HUES48 (cell line): ENCODE results near the gene RAB31.

Experiments used
- H3K27ac ChIP-seq: one replicate; pipeline ENCODE4 v1.7.0; 2013; ENCODE audit warnings: low read depth, low read length, inconsistent platforms
- H3K27me3 ChIP-seq: 2 replicates; pipeline ENCODE4 v1.6.1; 2013; ENCODE audit warnings: mild to moderate bottlenecking, low read length; ENCODE audit not compliant: control insufficient read depth, insufficient read depth
- H3K36me3 ChIP-seq: 2 replicates; pipeline ENCODE4 v1.6.1; 2013; ENCODE audit warnings: low read length; ENCODE audit not compliant: control insufficient read depth, insufficient read depth
- H3K4me1 ChIP-seq: 2 replicates; pipeline ENCODE4 v1.6.1; 2013; ENCODE audit warnings: mild to moderate bottlenecking, low read length; ENCODE audit not compliant: control insufficient read depth, insufficient read depth
- H3K4me3 ChIP-seq: 2 replicates; pipeline ENCODE4 v1.5.1; 2013; ENCODE audit warnings: mild to moderate bottlenecking, low read depth, low read length
- H3K9ac ChIP-seq: 2 replicates; pipeline ENCODE4 v1.6.1; 2013; ENCODE audit warnings: mild to moderate bottlenecking, low read depth, low read length, moderate library complexity
- H3K9me3 ChIP-seq: 2 replicates; pipeline ENCODE4 v1.6.1; 2013; ENCODE audit warnings: low read length; ENCODE audit not compliant: control insufficient read depth, insufficient read depth

The RAB31 gene

DNA sequence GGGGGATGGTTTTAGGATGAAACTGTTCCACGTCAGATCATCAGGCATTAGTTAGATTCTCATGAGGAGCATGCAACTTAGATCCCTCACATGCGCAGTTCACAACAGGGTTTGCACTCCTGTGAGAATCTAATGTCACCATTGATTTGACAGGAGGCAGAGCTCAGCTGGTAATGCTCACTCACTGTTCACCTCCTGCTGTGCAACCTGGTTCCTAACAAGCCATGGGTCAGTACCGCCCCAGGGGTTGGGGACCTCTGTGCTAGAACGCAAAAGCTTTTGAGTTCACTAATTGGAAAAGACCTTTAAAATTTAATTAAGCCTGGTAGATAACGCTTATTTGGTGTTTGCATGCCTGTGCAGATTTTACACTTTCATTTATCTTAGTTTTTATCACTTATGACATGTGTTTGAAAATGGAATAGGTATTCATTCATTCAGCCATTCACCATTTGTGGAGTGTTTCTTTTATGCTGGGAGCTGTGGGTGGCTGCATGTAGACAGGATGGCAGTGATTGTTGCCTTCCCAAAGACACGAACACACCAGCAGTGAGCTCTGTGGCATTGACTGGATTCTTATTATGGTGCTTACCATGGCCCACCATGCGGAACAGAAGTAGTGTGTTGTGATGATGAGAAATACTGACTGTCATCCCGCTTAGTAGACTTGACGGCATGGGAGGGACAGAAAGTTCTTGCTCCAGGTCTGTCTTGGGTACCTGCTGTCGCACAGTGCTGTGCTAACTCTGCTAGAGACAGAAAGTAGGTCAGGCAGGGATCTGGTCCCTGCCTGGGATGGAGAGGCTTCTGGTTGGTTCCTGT, 6.4 kb downstream of the RAB31 start:
- peaks cover 16% of the 10 kb centered on the region for H3K27me3 ChIP-seq
- no peak overlapping the region for H3K4me3 ChIP-seq
- H3K9ac ChIP-seq: no peak overlapping the region
- H3K4me1 ChIP-seq: peaks cover 14% of the 10 kb centered on the region
- no peaks in the 10 kb centered on the region for H3K9me3 ChIP-seq
- no peaks in the 10 kb centered on the region for H3K36me3 ChIP-seq
- H3K27ac ChIP-seq: no peak overlapping the region

DNA sequence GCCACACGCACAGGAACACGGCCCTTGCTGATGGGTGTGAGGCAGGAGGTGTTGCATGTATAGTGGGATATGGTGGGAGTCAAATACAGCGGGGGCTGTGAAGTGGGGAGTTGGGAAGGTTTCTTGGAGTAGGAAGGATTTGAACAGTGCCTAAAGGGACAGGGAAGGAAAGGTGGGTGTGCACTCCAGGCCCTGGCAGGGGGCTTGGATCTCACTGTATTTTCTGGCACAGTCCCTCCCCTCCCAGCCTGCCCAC, 6.9 kb downstream of the RAB31 start:
- Histone ChIP-seq H3K27ac (no peak overlapping the region), H3K4me1 (peaks cover 10% of the 10 kb centered on the region; the same call in 1 of the 2 replicates), H3K4me3 (no peak overlapping the region), H3K9me3 (no peaks in the 10 kb centered on the region), H3K27me3 (peaks cover 10% of the 10 kb centered on the region), H3K36me3 (no peaks in the 10 kb centered on the region), H3K9ac (no peak overlapping the region)

DNA sequence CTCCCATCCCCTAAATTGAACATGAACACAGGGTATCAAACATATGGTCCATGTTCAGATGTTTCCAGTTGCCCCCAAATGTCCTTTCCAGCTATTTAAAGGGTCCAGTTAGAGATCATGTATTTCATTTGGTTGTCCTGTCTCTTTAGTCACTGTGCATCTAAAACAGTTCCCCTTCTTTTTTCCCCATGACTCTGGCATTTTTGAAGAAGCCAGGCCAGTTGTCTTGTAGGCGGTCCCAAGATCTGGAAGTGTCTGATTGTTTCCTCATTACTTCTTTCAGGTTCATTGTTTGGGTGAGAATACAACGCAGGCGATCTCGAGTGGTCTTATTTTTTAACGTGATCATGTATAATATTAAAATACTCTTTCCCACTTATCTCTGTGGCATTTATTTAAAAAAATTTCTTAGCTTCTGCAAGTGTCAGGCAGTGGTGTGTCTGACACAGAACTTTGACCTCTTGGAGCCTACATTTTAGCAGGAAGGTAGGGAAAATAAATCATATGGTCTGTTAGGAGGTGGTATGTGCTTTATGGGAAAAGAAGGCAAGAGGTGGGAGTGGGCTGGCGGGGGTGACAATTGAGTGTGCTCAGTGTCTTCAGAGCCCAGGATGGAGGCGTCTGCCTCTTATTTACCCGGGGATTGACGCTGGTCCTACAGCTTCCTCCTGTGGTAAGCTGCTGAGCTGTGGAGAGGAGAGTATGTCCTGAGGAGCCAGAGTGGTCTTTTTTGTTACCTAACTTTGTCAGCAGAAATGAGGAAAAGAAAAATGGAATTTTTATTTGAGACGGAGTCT, 8.1 kb downstream of the RAB31 start:
- no peak overlapping the region for H3K4me3 ChIP-seq
- H3K9ac ChIP-seq: no peak overlapping the region
- no peaks in the 10 kb centered on the region for H3K36me3 ChIP-seq
- H3K27me3 ChIP-seq: peaks cover 4% of the 10 kb centered on the region; the same call in 1 of the 2 replicates
- no peaks in the 10 kb centered on the region for H3K9me3 ChIP-seq
- H3K27ac ChIP-seq: no peak overlapping the region
- peaks cover 10% of the 10 kb centered on the region; the same call in 1 of the 2 replicates for H3K4me1 ChIP-seq

DNA sequence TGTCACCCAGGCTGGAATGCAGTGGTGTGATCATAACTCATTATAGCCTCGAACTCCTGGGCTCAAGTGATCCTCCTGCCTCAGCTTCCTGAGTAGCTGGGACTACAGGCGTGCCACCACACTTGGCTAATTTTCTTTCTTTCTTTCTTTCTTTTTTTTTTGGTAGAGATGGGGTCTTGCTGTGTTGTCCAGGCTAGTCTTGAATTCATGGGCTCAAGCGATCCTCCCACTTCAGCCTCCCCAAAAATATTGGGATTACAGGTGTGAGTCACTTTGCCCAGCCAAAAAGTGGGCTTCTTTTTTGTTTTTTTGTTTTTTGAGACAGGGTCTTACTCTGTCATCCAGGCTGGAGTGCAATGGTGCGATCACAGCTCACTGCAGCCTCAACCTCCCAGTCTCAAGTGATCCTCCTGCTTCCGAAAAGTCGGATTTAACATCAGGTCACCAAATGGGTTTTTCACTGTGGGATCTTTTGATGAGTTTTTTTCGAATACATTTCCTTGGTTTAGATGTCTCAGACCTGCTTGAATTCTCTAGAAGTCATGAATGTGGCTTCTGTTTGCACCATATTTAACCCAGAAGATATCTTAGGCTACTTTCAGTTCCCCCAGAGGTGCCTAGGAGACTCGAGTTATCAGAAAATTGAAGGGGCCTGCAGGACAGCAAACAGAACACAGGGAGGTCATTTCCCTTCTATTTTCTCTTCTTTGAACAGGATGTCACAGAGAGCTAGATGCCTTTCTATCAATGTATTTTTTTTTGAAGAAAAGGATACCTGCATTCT, 8.9 kb downstream of the RAB31 start:
- no peaks in the 10 kb centered on the region for H3K9me3 ChIP-seq
- peaks cover 4% of the 10 kb centered on the region; the same call in 1 of the 2 replicates for H3K27me3 ChIP-seq
- H3K36me3 ChIP-seq: no peaks in the 10 kb centered on the region
- no peak overlapping the region for H3K27ac ChIP-seq
- H3K9ac ChIP-seq: no peak overlapping the region
- H3K4me1 ChIP-seq: 0 out of 2 replicates have a peak, but pooled peaks cover 5% of the 10 kb centered on the region
- no peak overlapping the region for H3K4me3 ChIP-seq

DNA sequence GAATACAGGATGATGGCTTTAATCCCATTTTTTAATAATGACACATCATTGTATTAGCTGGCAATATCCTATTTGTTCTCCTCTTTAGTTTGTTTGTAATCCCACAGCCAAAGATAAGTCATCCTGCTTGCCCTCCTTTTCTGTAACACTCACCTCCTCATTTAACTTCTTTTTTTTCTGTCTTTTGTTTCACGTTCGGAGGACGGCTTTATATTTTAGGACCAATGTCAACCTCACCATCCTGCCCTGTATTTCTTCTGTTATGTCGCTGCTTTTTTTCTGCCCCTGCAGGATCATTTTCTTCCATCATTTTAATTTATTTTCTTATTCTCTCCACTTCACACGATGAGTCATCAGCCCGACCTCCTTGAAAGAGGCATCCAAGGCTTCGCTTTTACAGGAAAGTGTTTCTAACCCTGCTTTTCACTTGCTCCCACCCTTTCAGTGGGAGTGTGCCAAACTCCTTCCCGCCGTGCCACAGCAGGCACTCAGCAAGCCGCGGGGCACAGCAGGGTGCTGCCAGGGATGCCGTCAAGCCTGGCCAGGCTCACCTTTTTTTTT, 11.4 kb downstream of the RAB31 start:
- no peak overlapping the region for H3K4me3 ChIP-seq
- no peak overlapping the region for H3K9ac ChIP-seq
- 0 out of 2 replicates have a peak, but pooled peaks cover 3% of the 10 kb centered on the region for H3K4me1 ChIP-seq
- no peaks in the 10 kb centered on the region for H3K27me3 ChIP-seq
- no peaks in the 10 kb centered on the region for H3K9me3 ChIP-seq
- H3K27ac ChIP-seq: no peak overlapping the region
- H3K36me3 ChIP-seq: no peaks in the 10 kb centered on the region

DNA sequence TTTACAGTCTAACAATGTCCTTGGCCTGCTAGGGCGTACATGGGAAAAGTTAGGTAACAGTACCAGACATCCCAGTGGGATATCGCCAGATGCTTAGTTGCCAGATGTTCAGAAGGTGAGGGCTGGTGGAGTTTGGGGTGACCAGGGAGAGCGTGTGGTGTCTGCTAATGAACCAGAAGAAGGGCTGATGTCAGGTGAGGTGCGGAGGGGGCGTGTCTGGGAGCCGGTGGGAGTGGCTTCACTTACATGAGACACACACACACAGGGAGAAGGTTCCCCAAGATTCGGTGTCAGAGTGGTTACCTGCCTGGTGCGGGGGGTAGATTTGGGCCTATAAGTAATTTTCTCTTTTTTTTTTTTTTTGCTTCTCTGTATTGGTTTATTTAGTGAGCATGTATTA, 12.2 kb downstream of the RAB31 start:
- H3K36me3 ChIP-seq: no peaks in the 10 kb centered on the region

DNA sequence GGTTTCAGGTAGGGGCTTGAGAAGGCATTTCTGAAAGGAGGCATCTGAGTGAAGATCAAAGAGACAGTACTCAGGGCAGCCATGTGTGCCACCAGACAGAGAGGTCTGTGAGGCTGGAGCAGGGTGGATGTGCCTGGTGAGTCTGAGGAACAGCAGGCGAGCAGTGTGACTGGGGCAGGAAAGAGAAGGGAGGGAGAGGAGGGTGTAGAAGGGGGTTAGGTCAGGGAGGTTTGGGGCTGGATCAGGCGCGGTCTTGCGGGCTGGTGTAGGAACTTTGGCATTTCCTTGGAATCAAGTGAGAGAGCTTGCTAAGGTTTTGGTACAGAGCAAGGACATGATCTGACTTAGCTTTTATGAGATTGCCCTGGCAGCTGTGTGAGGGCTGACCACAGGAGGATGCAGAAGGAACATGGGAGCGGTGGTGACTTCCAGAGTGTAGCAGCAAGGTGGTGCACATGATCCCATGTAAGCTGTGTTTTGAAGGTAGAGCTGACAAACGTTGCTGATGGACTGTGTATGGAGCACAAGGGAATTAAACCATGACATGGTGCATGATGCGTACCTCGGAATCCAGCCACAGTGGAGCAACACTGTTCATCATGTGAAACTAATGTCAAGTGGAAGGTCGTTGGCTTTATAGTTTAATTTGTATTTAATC, 13.9 kb downstream of the RAB31 start:
- H3K27ac ChIP-seq: no peak overlapping the region
- peaks cover 3% of the 10 kb centered on the region; the same call in 1 of the 2 replicates for H3K4me1 ChIP-seq

More for the DNA sequence above, 12.2 kb downstream of the RAB31 start:
- Histone ChIP-seq H3K27ac (no peak overlapping the region), H3K4me1 (peaks cover 3% of the 10 kb centered on the region; the same call in 1 of the 2 replicates), H3K27me3 (no peaks in the 10 kb centered on the region), H3K9ac (no peak overlapping the region), H3K9me3 (no peaks in the 10 kb centered on the region), H3K4me3 (no peak overlapping the region)

DNA sequence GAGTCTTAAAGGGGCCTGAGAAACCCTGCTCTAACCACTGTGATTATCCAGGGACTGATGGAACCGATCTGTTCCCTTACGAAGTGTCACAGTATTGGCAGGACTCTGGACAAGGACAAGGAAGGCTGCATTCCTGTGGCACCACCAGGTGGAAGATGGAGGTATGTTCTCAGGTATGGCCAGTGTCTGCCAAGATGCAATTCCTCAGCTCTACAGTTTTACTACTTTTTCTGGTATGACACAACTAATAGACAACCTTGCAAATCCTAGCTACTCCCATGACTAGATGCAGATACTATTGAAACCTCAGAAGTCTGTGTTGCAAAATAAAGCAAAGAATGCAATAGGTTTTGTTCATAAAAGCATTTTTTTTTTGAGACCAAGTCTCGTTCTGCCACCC, 14.6 kb downstream of the RAB31 start:
- no peak overlapping the region for H3K27ac ChIP-seq
- no peaks in the 10 kb centered on the region for H3K36me3 ChIP-seq
- no peak overlapping the region for H3K4me3 ChIP-seq
- peaks cover 3% of the 10 kb centered on the region; the same call in 1 of the 2 replicates for H3K4me1 ChIP-seq
- no peaks in the 10 kb centered on the region for H3K27me3 ChIP-seq
- no peak overlapping the region for H3K9ac ChIP-seq
- H3K9me3 ChIP-seq: no peaks in the 10 kb centered on the region

More for the DNA sequence above, 13.9 kb downstream of the RAB31 start:
- H3K27me3 ChIP-seq: no peaks in the 10 kb centered on the region
- no peaks in the 10 kb centered on the region for H3K9me3 ChIP-seq
- H3K9ac ChIP-seq: no peak overlapping the region
- no peak overlapping the region for H3K4me3 ChIP-seq
- H3K36me3 ChIP-seq: no peaks in the 10 kb centered on the region

DNA sequence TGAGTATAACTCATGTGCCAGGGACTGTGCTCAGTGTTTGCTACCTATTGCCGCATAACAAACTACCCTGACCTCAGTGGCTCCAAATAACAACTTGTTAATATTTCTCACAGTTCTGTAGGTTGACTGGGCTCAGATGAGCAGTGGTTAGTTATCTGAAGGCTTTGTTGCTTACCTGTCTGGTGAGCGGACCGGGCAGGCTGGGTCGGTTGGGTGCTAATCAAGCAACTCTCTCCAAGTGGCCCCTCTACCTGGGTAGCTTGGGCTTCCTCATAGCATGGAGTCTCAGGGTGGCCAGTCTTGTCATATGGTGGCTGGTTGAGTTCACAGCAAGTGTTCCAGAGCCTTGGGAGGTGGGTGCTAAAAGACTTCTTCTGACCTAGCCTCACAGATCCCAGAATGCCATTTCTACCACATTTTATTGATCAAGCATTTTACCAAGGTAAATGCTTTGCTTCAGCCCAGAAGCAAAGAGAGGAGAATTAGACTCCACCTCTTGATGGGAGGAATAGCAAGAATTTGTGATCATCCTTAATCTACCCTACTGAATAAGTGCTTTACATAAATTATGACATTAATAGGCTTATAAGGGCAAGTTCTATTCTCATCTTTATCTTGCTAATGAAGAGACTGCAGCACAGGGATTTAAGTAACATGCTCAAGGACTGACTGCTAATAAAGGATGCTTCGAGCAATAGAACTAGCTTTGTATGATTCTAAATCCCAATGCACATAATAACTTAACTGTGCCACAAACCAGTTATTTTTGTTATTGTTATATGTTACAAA, 16.9 kb downstream of the RAB31 start:
- H3K27me3 ChIP-seq: no peaks in the 10 kb centered on the region
- H3K36me3 ChIP-seq: no peaks in the 10 kb centered on the region
- H3K9me3 ChIP-seq: no peaks in the 10 kb centered on the region
- no peak overlapping the region for H3K9ac ChIP-seq
- no peak overlapping the region for H3K27ac ChIP-seq
- no peaks in the 10 kb centered on the region; the same call in 1 of the 2 replicates for H3K4me1 ChIP-seq
- H3K4me3 ChIP-seq: no peak overlapping the region
